ENCODE measurements around the gene PDZRN3.

The PDZRN3 gene

DNA sequence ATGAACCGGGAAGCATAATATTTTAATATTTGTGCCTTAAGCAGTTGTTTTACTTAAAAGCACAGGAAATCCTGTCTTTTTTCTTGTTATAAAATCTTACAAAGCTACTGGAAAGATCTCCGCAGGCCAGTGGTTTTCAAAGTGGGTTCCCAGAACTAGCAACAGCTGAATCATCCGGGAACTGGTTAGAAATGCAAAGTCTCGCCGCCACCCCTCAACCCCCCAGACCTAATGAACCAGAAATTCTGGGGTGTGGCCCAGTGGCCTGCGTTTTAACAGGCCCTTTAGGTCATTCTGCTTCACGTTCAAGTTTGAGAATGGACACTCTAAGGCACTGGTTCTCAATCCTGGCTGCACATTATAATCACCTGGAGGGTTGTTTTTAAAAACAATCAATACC lies 74.7 kb downstream of the PDZRN3 start:
- no peak for DNase-seq

DNA sequence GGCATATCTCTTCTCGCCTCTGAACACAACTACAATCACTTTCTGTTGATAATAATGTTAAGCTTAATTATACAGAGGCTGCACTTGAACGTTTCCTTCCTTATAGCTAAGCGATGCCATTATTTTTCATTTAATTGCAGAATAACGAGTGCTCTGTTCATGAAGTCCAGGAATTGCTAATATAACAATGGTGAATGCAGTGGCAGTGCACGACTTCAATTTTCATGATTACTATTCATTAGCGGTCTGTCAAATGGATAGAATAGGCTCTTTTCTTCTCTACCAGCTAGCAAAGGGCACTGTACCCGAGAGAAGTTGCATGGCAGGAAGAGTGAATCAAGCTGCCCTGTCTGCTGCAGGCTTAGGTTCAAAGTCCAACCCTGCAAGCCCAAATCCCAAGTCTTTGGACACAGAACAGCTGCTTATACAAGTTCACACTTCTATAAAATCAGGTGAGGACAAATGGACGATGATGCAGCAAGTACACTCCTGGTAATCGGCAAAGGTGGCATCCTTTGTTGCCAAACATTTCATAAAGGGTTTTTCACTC lies 75.6 kb downstream of the PDZRN3 start:
- no peak for DNase-seq

DNA sequence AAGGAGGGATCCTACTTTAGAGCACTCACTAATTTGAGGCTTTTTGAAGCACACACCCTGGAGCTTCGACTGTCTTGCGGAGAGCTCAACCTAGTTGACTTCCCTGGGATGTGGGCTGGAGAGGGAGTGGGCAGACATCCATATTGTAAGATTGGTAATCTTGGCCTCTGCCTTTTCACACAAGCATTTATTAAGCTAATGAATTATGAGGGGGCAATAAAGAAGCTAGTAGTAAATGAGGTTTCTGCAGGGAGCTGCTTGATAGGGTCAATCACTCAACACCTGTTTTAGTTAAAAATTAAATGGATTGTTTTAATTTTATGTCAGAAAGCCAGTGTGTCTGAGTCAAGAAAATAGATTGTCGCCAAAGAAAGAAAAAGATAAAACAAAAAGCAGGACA lies 76.3 kb downstream of the PDZRN3 start:
- no peak for DNase-seq

DNA sequence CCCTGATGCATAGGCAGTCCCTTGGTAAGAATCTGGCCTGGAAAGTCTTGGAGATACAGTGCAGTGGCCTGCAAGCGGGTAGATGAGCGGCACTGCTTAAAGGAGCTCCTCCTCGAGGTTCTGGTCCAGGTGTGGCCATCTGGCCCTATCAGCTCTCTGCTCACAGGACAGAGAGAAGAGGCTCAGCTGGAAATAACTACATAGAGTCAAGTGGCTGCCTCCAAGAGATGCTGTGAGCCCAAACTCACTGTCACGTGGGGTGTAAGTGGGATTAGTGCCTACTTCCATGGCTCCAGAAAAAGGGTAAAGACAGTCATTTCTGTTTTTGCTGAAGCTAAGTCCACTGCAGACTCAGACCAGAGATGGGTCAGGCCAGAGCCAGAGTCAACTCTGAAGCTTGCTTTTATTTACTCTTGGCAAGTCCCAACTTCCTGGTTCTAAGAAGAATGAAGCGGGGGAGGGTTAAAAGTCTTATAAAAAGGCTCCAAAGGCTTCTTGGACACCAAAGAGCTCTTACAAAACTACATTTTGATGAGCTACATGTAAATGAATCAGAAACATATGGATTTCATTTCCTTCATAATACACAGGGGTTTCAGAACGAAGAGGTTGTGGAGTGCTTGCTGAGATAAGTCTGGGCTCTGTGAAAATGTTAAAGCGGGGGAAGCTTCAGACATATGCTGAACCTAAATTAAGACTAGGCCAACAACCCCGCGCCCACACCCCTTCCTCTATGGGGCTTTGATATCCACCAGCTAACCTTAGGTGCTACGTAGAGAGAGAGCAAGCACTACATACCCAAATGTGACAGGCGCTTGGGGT lies 77.1 kb downstream of the PDZRN3 start:
- DNase-seq: no peak

DNA sequence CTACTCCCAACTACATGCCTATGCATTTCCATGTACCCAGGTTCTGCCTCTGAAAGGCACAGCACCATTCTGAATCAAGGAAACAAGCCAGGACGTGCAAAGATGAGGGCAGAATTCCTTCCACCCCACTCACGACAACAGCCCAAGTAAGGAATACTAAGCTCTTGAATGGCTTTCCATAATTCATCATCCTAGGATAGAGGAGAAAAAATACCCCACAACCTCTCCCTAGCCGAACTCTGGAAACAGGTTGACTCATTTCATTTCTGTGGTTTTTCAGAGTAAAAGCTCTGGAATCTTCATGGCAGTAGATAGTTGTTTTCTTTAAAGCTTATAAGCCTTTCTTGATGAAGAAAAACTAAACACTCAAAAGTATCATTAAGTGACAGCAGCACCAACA lies 77.8 kb downstream of the PDZRN3 start:
- DNase-seq: no peak

DNA sequence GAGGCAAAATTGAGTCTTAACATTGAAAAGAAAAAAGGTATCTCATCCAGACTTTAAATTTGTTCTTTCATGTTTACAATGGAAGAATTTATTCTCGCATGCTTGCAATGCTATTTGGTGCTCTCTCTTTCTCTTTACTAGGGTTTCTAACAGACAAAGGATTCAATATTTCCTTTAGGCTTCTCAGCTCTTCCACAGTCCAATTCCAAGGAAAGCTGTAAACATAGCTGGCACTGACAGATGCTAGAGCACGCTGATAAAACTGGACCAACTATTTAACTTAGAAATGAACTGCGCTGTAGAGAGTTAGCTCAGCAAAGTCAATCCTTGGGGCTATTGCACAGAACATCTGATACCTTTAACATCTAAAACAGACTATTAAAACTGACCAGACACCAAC lies 81.3 kb downstream of the PDZRN3 start:
- no peak for DNase-seq

DNA sequence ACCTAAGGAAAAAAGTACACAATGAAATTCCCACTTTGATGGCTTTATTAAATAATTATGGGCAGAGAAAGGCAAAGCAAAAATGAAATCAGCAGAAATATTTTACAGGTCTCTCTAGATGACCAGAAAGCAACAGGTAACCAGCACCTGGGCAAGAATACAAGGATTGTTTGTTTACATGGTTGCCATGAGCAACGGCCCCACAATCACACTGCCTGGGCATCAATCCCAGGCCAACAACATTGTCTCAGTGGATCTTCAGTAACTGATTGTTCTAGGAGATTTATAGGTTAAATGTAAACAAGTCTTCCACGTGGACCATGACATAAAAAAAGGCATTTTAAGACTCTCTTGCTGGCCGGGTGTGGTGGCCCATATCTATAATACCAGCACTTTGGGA lies 82.6 kb downstream of the PDZRN3 start:
- DNase-seq: no peak

DNA sequence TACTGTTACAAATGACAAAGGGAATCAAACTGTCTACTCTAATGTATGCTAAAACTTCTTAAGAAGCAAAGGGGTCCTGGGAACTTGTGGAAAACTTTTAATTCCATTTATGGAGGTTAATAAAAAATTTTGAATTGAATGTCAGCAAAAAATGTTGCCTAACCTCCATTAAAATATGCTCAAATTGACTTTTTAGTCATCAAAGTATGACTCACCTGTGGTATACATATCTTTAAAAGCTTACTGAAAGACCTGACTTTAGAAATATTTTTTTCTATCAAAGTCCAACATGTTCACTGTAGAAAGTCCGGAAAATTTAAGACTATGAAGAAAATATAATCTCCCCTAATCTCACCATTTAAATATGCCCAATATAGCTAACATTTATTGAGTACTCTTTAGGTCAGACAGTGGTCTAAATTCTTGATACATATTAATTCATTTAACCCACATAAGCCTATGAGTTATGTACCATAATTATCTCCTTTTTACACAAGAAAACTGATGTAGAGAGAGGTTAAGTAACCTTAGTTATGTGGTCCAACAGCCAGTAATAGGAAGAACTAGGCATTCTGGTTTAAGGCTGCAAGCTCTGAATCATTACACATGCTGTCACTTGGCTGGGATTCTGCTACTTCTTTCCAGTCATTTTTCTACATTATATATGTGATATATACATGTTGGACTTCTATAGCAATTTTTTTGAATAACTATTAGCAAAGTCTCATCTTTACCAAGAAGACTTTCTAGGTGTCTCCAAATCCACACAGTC lies 83.6 kb downstream of the PDZRN3 start:
- DNase-seq: no peak

DNA sequence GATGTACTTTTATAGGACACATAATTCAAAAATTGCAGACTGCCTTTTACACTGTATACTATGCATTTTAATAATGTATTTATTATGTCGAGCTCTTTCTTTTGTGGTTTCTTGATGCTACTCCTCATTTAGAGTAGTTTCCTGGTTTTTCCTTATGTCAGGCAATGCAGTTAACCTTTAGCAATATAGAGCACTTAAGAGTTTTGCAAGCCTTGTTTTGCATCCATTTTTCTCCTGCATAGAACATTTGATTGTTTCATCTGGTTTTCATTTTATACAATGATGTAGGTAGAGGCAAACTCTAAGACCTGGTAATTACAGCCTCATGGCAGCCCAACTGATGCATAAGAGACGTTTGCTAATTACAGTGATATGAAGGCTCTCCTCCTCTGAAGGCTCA lies 86.3 kb downstream of the PDZRN3 start:
- no peak for DNase-seq

DNA sequence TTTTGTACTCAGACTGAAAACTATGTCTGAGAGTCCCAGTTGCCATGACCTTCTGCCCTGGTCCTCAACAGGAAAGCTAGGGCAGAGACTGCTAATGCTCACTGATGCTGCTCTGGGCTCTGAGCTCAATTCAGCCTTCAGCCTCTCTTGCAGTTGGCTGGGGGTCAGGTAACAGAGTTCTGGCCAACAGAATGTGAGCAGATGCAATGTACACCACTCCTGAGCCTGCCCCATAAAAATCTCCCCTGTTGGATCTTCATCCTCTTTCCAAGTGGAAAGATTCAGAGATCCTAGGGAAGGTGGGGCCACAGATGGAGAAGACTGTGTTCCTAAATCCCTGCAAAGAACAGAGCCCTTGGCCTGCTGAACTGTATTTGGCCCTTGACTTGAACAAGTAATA lies 87.8 kb downstream of the PDZRN3 start:
- DNase-seq: no peak

DNA sequence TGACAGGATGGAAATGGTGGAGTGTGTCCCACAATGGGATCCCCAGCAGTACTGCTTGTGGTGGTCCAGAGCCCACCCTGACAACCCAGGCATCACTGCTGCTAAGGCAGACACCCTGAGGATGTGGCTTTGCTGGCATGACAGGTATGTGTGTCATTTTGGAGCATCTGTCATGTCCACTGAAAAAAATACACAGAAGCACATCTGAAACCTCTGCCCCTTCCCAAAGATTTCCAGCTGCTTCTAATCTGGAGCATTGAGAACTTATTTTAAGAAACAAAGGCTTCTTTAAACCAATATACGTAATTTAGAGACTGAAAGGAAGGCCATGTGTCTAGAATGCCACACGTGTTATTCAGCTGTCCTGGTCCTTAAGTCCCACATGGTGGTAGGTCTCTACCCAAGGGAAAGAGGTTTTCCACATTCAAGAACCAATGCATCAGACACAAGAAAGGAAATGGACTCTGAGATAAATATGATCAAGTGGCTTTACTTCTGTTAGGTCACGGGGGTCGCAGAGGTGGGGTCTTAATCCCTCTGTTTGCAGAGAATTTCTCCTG lies 88.3 kb downstream of the PDZRN3 start:
- DNase-seq: no peak

DNA sequence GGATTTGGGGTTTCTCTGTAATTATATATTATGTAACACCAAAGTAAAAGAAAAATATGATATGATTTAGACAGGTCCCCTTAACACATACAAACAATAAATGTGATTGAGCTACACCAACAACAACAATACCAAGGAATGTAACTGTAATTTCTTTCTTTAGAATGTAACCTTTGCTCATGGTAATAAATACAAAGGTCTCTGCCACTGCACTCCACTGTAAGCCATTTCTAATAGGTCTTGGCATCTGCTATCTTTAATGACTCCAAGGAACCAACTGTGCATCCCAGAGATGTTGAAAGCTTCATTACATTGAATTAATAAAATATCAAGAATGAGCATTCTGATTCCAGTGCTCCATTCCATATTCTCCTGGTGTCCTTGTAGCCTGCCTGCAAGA lies 88.8 kb downstream of the PDZRN3 start:
- no peak for DNase-seq

DNA sequence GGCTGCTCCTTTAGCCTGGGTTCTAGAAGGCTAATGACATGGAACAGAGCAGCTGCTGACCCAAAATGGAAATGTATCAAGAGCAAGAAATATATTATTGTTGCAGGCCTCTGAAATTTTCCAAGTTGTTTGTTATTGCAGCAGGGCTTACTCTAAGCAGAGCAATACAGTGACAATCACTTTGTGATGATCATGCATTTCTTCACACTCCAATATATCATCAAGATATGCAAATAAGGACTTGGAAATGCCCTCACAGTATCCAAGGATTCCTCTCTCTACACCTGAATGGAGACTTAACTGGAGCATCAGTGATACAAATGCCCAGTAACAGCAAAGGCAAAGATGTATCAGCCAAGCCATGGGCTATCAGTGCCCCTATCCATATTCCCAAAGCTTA lies 89.6 kb downstream of the PDZRN3 start:
- DNase-seq: no peak

DNA sequence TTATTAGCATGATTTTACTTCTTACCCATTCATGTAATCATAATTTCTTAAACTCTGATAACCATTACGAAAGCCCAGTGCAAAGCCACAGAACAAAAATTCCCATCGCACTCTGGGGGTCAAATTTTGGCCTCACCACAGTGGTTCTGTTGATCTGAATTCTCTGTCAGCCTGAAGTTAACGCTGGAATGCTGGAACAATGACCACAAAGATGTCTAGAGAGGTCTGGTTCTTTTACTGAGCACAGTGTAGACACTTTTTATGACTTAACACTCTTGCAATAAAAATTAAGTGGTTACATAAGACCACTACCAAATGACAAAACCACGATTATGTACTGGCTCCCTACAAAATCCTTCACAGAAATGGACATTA lies 94.7 kb downstream of the PDZRN3 start:
- no peak for DNase-seq

DNA sequence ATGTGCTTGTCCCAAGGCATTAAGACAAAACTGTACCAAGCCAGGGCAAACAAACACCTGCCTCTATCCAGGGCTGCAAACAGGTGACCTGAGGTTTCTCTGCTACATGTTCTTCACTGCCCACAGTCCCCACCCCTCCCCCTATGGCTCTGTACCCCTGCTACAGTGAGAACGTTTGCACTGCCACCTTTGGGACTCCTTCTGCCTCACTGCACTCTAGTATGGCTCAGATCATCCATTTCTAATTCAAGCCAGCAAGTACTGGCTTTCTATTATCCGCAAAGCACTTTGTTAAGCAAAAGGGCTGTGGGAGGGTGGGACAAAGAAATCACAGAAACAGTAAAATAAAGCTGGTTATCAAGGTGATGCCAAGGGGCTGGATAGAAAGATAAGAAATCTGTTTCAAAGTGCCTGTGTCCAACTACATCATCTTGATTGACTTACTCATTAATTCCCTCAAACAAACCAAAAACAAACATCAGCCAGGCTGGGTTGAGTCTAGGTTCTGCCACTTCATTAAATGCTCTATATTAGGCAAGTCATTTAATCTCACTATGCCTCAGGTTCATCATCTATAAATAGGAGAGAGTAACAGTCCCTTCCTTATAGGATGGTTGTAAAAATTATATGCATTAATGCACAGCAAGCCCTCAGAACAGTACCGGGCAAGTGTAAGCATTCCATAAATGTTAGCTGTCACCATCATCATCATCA lies 95.3 kb downstream of the PDZRN3 start:
- DNase-seq: no peak

DNA sequence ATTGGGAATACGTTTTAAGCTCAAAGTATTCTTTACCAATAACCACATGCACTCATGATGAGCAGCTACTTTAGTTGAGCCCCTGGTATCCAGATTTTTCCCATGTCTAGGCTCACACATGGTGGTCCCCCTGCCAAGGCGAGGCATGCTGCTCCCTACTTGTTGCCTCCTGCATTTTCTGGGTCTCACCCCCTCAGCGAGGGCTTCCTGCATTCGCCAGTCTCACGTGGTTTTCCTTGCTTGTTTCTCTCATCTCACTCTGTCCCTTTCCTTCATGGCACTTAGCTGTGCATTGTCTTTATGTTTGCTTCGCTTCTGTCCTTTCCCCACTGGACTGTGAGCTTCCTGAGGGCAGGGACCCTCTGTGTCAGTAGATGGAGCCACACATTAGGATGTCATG lies 99.2 kb downstream of the PDZRN3 start:
- DNase-seq: no peak

DNA sequence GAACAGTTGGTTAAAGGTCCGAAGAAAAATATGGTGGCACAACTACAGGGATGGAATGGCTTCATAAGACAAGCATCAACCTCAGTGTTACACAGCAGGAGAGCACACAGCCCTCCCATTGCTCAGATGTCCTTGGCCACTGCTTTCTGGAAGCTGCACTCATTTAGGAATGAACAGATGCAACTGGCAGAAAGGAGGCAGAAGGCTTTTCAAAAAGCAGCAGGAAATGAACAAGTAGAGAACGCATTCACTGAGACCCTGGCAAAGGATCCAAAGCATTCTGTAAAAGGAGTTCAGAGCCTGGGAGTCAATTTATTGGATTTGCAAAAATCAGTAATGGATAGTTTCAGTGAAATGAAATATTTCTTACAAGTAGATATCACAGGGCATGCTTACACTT lies 101.1 kb downstream of the PDZRN3 start:
- DNase-seq: no peak

DNA sequence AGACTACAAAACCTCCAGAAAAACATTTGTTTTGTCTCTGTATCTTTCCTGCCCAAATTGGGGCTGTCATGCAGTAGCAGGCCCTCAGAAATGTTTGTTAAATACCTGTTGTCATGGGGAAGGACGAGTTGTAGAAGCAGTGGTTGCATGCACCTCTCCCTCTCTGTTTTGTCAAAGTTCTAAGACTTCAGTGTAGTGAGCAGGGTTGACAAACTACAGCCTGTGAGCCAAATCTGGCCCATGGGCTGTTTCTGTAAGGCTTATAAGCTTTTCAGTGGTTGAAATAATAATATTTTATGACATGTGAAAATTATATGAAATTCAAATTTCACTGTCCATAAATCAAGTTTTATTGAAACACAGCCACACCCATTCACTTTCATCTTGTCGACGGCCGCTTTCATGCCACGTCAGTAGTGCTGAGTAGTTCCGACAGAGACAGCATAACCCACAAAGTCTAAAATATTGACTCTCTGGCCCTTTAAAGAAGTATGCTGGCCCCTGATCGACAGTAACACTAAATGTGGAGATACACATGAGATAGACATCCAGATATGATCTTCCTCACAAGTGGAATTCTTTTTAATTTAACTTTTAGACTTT lies 102.9 kb downstream of the PDZRN3 start:
- DNase-seq: no peak

DNA sequence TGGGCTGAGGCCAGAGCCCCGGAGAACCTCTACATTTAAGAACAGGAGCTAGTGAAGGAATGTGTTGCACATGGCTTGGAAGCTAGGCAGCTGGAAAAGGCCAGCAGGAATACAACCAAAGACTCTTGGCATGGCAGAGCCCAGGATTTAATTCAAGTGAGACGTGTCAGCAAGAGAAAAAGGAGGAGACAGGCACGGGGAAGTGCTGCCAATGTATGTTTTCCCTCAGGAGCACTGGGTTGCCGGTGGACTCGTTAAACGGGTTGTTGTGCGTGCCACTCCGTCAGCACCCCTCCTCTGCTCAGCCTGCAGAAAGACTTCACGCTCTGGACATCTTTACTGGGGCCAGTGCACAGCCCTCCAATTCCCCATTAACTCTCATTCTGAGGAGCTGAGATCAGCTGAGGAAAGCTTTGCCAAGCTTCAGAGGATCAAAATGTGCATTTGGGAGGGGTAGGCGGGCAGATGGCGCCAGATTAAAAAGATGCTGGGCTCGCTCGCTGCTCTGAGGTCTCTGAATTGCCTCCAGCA lies 103.7 kb downstream of the PDZRN3 start:
- DNase-seq: no peak

DNA sequence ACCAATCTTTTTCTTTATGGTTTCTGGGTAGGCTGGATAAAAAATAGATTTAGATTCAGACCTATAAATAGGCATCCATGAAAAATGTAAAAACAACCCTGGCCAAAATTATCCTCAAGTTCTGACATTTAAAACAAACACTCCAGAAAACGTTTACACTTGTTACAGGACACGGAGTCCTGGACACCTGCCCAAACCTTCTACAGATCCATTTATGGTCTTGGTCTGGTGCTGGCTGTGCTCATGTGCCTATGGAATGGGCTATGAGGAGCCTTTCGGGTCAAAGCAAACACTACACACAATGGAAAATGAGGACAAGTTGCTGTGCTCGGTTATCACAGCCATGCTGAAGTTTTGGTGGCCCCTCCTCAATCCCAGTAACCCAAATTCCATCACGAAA lies 108.1 kb downstream of the PDZRN3 start:
- no peak for DNase-seq

DNA sequence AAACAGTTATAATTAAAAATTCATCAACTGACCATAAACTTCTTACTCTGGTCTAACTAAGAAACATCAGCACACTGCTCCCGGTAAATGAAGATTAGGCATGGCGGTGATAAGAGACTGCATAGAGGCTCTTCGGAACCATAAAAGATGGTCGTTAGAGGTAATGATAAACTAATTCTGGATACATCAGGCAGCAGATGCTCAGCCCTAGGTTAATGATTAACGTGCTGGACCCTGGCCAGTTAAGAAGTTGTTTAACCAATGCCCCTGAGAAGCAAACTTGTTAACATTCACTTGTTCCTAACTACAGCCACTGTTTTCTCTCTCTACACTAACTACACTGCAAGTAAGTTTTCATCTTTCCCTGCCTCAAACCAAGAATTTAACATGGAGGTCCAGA lies 111.5 kb downstream of the PDZRN3 start:
- DNase-seq: no peak
